ENCODE data around the gene KLHL13. TPM values are rescaled to one million over a fixed set of nuclear protein-coding genes. Genes with fewer than 3 reads are reported as not detected.
"Not testable (repeated sequence)": the region's sequence is repeated elsewhere in the genome, so short reads cannot be mapped to it uniquely, and the experiment has no call there.

Gene KLHL13
- total RNA-seq, 1 experiment from 2014 or later, result 6.8 TPM

GRCh38 chrX:117930116-117930515, 186.5 kb downstream of the KLHL13 start:
- DNase-seq; H3K4me3 ChIP-seq (ENCODE audit: insufficient read depth, low read depth, low read length); H3K36me3 ChIP-seq (replicated peaks; ENCODE audit: control insufficient read depth, insufficient read depth, low read length); H3K27me3 ChIP-seq (ENCODE audit: control insufficient read depth, insufficient read depth, low read length): not testable (repeated sequence)

- no peaks in the 10 kb centered on the region for H3K36me3 ChIP-seq (replicated peaks; ENCODE audit: control insufficient read depth, insufficient read depth, low read length)
- H3K27me3 ChIP-seq (ENCODE audit: control insufficient read depth, insufficient read depth, low read length), result no peaks in the 10 kb centered on the region
- H3K4me3 ChIP-seq (ENCODE audit: insufficient read depth, low read depth, low read length), result no peak overlapping the region
- DNase-seq, result no peak
These were observed 196.9 kb downstream of the KLHL13 start for GRCh38 chrX:117919755-117920154.

- DNase-seq, result no peak
- H3K4me3 ChIP-seq (ENCODE audit: insufficient read depth, low read depth, low read length), result no peak overlapping the region
- no peaks in the 10 kb centered on the region for H3K36me3 ChIP-seq (replicated peaks; ENCODE audit: control insufficient read depth, insufficient read depth, low read length)
- H3K27me3 ChIP-seq (ENCODE audit: control insufficient read depth, insufficient read depth, low read length), result no peaks in the 10 kb centered on the region
These were observed 206.4 kb downstream of the KLHL13 start for GRCh38 chrX:117910216-117910615.

- Histone ChIP-seq H3K27me3 (ENCODE audit: control insufficient read depth, insufficient read depth, low read length) (no peaks in the 10 kb centered on the region), H3K4me3 (ENCODE audit: insufficient read depth, low read depth, low read length) (no peak overlapping the region), H3K36me3 (replicated peaks; ENCODE audit: control insufficient read depth, insufficient read depth, low read length) (no peaks in the 10 kb centered on the region)
- no peak for DNase-seq
These were observed 218.4 kb downstream of the KLHL13 start for GRCh38 chrX:117898226-117898625.

- DNase-seq, result no peak
- Histone ChIP-seq H3K27me3 (ENCODE audit: control insufficient read depth, insufficient read depth, low read length) (no peaks in the 10 kb centered on the region), H3K4me3 (ENCODE audit: insufficient read depth, low read depth, low read length) (no peak overlapping the region), H3K36me3 (replicated peaks; ENCODE audit: control insufficient read depth, insufficient read depth, low read length) (no peaks in the 10 kb centered on the region)
These were observed 221.2 kb downstream of the KLHL13 start for GRCh38 chrX:117895418-117895817.

- Histone ChIP-seq H3K4me3 (ENCODE audit: insufficient read depth, low read depth, low read length) (no peak overlapping the region), H3K36me3 (replicated peaks; ENCODE audit: control insufficient read depth, insufficient read depth, low read length) (no peaks in the 10 kb centered on the region), H3K27me3 (ENCODE audit: control insufficient read depth, insufficient read depth, low read length) (no peaks in the 10 kb centered on the region)
- DNase-seq, result no peak
These were observed 224.1 kb downstream of the KLHL13 start for GRCh38 chrX:117892469-117892868.

GRCh38 chrX:117871796-117872195, 244.8 kb downstream of the KLHL13 start:
- no peak for DNase-seq
- H3K27me3 ChIP-seq (ENCODE audit: control insufficient read depth, insufficient read depth, low read length), result no peaks in the 10 kb centered on the region; the same call in 1 of the 2 replicates
- no peaks in the 10 kb centered on the region for H3K36me3 ChIP-seq (replicated peaks; ENCODE audit: control insufficient read depth, insufficient read depth, low read length)
- H3K4me3 ChIP-seq (ENCODE audit: insufficient read depth, low read depth, low read length), result no peak overlapping the region

GRCh38 chrX:117860517-117860916, 256.1 kb downstream of the KLHL13 start:
- Histone ChIP-seq H3K36me3 (replicated peaks; ENCODE audit: control insufficient read depth, insufficient read depth, low read length) (no peaks in the 10 kb centered on the region), H3K27me3 (ENCODE audit: control insufficient read depth, insufficient read depth, low read length) (no peaks in the 10 kb centered on the region), H3K4me3 (ENCODE audit: insufficient read depth, low read depth, low read length) (no peak overlapping the region)
- no peak for DNase-seq

- Histone ChIP-seq H3K36me3 (replicated peaks; ENCODE audit: control insufficient read depth, insufficient read depth, low read length) (no peaks in the 10 kb centered on the region), H3K27me3 (ENCODE audit: control insufficient read depth, insufficient read depth, low read length) (no peaks in the 10 kb centered on the region)
These were observed 261.8 kb downstream of the KLHL13 start for GRCh38 chrX:117854806-117855205.

GRCh38 chrX:117851025-117851424, 265.6 kb downstream of the KLHL13 start:
- Histone ChIP-seq H3K4me3 (ENCODE audit: insufficient read depth, low read depth, low read length) (no peak overlapping the region), H3K27me3 (ENCODE audit: control insufficient read depth, insufficient read depth, low read length) (no peaks in the 10 kb centered on the region), H3K36me3 (replicated peaks; ENCODE audit: control insufficient read depth, insufficient read depth, low read length) (no peaks in the 10 kb centered on the region)
- no peak for DNase-seq

More at GRCh38 chrX:117854806-117855205, 261.8 kb downstream of the KLHL13 start:
- no peak for DNase-seq
- no peak overlapping the region for H3K4me3 ChIP-seq (ENCODE audit: insufficient read depth, low read depth, low read length)

Other genes with a start within 250 kb of the KLHL13 start
- 38.1 and 58.1 TPM in 2 replicates for gene WDR44, start 229.3 kb upstream of the KLHL13 start, total RNA-seq (2014; rRNA removed; shearing (Covaris generic))

Data from H7 (cell line).